HUES6 (cell line): ENCODE data around the gene DYSF.

ENCODE experiments used
- H3K27ac ChIP-seq: 2 replicates; pipeline ENCODE4 v1.7.0; 2013; ENCODE audit warnings: low read depth, mild to moderate bottlenecking, low read length, inconsistent platforms
- H3K27me3 ChIP-seq: 2 replicates; pipeline ENCODE4 v1.6.1; 2013; ENCODE audit warnings: low read length; ENCODE audit not compliant: control insufficient read depth, insufficient read depth
- H3K36me3 ChIP-seq: 2 replicates; pipeline ENCODE4 v1.6.1; 2013; ENCODE audit warnings: low read length; ENCODE audit not compliant: control insufficient read depth, insufficient read depth
- H3K4me1 ChIP-seq: 2 replicates; pipeline ENCODE4 v1.6.1; 2013; ENCODE audit warnings: low read length; ENCODE audit not compliant: control insufficient read depth, insufficient read depth
- H3K4me3 ChIP-seq: 2 replicates; pipeline ENCODE4 v1.5.1; 2013; ENCODE audit warnings: low read depth, low read length
- H3K9ac ChIP-seq: one replicate; pipeline ENCODE4 v1.6.1; 2013; ENCODE audit warnings: mild to moderate bottlenecking, low read length
- H3K9me3 ChIP-seq: 2 replicates; pipeline ENCODE4 v1.6.1; 2013; ENCODE audit warnings: low read depth, low read length; ENCODE audit not compliant: control insufficient read depth, insufficient read depth

The DYSF gene

DNA sequence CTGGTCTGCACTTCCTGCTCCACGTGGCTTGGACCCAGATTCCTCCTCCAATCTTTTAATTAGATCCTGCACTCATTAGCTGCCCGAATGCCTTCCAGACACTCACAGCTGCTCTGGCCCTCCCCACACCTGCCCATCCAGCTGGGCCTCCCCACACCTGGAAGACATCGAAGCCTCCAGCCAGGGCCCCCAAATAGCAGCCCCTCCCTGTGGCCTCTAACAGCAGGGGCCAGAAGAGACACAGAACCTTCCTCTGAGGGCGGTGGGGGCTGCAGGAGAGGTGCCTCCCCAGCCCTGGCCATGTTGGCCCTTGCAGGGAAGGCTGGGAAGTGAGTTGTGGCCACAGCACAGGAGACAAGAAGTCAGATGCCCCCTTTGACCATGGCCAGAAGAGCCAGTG, 252.8 kb downstream of the DYSF start:
- H3K36me3 ChIP-seq, result no peaks in the 10 kb centered on the region
- H3K4me1 ChIP-seq, result no peaks in the 10 kb centered on the region
- peaks cover 3% of the 10 kb centered on the region; the same call in 1 of the 2 replicates for H3K27me3 ChIP-seq

DNA sequence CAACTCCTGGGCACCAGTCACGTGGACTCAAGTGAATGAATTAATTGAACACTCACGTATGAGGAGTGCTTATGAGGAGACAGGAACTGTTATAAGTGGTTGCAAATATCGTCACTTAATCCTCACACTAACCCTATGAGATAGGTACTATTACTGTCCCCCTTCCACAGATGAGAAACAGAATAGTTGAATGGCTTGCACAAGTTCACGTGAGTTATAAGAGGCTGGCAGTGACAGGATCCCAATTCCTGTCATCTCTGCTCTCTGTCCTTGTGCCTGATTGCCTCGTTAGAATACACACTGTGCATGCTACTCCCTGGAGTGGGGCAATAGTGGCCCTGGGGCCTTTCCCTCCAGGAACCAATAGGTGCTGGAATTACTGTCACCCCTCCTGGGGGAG, 253.5 kb downstream of the DYSF start:
- Histone ChIP-seq H3K9me3 (no peaks in the 10 kb centered on the region), H3K4me3 (no peak overlapping the region), H3K27me3 (peaks cover 3% of the 10 kb centered on the region; the same call in 1 of the 2 replicates), H3K36me3 (no peaks in the 10 kb centered on the region), H3K4me1 (no peaks in the 10 kb centered on the region), H3K27ac (no peak overlapping the region), H3K9ac (no peak overlapping the region)

More for the DNA sequence above, 252.8 kb downstream of the DYSF start:
- no peak overlapping the region for H3K9ac ChIP-seq
- no peak overlapping the region for H3K27ac ChIP-seq
- no peaks in the 10 kb centered on the region for H3K9me3 ChIP-seq
- H3K4me3 ChIP-seq, result no peak overlapping the region

DNA sequence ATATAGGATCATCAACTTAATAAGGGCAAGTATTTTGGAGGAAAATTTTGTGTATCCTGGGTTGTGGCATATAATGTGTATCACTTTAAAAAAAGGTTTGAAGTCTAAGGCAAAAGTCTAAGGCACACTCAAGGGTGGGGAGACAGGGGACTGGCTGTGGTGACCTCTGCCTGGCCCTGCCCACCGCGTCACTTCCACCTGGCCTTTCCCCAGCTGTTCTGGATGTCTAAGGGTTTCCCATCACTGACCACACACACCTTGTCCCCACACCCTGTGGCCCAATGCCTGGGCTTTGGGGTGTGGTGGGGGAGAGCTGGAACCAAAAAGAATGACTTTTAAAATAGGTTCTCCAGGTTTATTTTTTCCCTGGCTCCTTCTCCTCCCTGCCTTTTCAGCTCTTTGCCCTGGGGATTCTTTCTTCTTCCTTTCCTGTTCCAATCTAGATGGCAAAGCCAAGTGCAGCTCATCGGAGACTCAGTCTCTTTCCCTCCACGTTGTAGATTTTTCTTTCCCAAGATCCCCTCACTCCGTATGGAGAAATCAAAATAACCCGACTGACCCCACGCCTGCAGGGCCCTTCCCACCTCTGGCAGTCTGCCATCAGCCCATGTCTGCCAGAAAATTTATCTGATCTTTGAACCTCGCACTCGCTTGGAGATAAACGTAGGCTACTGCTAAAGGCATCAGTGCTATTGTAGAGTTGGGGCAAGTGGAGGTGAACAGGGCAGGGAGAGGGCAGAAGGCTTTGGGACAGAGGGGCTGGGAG, 257.2 kb downstream of the DYSF start:
- H3K27ac ChIP-seq, result no peak overlapping the region
- H3K36me3 ChIP-seq, result no peaks in the 10 kb centered on the region
- no peaks in the 10 kb centered on the region for H3K9me3 ChIP-seq
- no peaks in the 10 kb centered on the region; the same call in 1 of the 2 replicates for H3K27me3 ChIP-seq
- no peak overlapping the region for H3K9ac ChIP-seq
- H3K4me1 ChIP-seq, result no peaks in the 10 kb centered on the region
- no peak overlapping the region for H3K4me3 ChIP-seq

DNA sequence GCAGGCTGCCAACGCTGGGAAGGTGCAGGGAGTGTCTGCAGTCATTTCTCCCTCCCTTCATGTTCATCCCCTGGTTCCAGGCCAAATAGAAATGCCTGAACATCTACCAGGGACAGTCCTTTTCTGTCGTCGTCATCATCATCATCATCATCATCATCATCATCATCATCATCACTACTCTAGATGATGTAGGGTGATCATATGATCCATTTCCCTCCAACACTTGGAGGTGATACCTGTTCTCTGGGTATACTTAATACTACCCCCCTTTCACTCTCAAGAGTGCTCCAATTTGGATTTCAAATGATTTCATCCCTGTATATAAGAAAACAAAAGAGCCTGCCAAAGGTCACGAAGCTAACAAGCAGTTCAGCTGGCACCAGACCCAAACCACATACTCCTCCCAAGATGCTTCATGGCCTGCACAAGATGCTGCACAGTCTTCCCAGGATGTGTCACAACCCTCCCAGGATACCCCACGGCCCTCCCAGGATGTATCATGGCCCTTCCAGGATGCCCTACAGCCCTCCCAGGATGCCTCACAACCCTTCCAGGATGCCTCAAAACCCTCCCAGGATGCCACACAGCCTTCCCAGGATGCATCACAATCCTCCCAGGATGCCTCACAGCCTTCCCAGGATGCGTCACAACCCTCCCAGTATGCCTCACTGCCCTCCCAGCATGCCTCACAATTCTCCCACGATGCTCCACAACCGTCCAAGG, 257.9 kb downstream of the DYSF start:
- Histone ChIP-seq H3K27me3 (no peaks in the 10 kb centered on the region; the same call in 1 of the 2 replicates), H3K4me3 (no peak overlapping the region), H3K9ac (no peak overlapping the region), H3K9me3 (no peaks in the 10 kb centered on the region), H3K4me1 (no peaks in the 10 kb centered on the region), H3K27ac (no peak overlapping the region), H3K36me3 (no peaks in the 10 kb centered on the region)

DNA sequence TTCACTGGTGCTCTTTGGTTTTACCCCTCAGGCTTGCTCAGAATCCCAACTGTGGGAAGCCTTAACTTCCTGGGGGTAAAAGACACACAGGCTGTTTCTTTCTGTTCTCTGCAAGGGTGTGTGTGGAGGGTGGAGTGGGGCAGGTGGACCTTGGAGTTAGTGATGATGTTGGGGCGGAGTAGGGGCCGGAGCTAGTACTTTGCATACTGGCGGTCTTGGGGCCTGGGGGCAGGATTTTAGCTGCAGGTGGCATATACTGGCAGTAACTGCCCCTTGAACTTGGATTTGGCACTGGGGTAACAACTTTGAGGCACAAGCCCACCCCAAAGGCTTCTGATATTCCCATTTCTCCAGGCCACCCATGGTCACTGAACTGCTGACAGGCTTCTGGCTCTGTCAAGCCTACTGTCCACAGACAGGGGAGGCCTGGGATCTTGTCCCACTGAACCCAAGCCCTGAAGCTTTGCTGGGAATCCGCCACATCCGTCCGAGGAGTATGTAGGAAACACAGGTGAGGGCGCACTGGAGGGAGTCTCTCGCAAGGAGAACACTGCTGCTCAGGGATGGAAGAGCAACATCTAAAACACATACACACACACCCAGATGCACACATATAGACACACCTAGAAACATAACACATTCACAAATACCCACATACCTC, 258.9 kb downstream of the DYSF start:
- H3K27ac ChIP-seq, result no peak overlapping the region
- H3K9ac ChIP-seq, result no peak overlapping the region
- H3K27me3 ChIP-seq, result no peaks in the 10 kb centered on the region
- no peaks in the 10 kb centered on the region for H3K36me3 ChIP-seq
- H3K9me3 ChIP-seq, result no peaks in the 10 kb centered on the region
- H3K4me3 ChIP-seq, result no peak overlapping the region
- H3K4me1 ChIP-seq, result no peaks in the 10 kb centered on the region

DNA sequence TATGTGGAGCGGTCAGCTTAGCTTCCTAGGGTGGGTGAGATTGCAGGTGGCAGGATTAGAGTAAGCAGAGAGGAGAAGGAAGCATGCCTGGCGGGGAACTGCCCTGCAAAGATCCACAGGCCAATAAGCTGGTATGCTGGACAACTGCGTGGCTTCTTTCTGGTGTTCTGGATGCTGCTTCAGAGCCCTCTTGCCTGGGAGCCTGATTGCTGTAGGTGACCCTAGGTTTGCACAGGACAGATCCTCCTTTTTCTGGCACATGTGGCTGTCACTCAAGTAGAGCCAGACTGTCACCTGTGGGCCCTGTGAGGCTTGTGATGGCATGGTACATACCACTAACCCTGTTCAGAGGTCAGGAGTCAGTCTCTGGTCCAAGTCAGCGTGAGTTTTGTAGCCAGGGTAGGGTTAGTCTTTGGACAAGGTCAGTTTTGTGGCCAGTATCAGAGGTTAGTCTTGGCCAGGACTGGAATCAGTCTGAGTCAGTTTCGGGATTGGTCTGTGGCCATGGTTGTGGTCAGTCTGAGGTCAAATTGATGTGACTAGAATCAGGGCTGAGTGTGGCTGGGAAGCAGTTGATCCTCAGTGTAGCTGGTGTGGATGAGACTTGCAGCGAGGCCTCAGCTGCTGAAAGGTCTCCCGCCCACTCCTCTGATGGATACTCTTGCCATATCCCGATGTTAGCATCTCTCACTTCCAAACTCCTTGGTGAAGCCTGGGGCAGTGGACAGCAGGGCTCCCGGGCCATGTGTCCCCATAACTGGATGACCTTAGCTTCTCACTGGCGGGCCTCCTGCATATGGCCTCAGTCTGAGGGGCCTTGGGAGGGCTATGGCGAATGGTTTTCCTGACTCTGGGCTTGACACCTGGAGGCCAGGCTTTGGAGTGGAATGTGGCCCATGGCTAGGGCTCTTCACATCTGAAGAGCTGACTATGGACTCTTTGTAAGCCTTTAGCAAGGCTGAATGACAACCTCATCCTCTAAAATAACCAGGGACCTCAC, 260.5 kb downstream of the DYSF start:
- Histone ChIP-seq H3K27ac (no peak overlapping the region), H3K9me3 (no peaks in the 10 kb centered on the region), H3K4me3 (no peak overlapping the region), H3K27me3 (no peaks in the 10 kb centered on the region), H3K4me1 (no peaks in the 10 kb centered on the region), H3K36me3 (no peaks in the 10 kb centered on the region), H3K9ac (no peak overlapping the region)

DNA sequence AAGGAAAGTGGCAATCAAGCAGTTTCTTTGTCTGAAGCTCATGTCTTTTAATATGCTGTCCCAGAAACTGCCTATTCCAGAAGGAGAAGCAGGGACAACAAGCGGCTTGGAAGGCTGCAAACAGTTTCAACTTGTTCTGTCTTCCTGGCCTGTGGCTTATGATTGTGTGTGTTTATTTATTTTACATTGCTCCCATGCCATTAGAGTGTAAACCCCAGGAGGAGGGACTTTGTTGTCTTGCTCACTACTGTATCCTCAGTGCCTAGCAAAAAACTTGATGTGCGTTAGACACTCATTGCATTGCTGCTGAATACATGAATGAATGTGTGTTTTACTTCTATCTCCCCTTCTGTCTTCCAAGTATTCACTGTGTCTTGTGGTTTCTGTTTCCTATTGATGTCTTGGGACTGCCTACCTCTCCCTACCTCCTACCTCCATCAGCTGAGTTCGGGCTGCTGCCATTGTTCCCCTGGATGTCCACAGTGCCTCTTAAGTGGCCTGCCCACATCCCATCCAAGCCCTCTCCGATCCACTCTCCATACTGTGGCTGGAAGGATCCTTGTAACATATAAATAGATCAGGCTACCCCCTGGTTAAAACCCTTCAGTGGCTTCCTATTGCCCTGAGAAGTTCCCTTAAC, 261.4 kb downstream of the DYSF start:
- Histone ChIP-seq H3K9ac (no peak overlapping the region), H3K27ac (no peak overlapping the region), H3K9me3 (no peaks in the 10 kb centered on the region), H3K36me3 (no peaks in the 10 kb centered on the region), H3K4me1 (no peaks in the 10 kb centered on the region), H3K4me3 (no peak overlapping the region), H3K27me3 (no peaks in the 10 kb centered on the region)

DNA sequence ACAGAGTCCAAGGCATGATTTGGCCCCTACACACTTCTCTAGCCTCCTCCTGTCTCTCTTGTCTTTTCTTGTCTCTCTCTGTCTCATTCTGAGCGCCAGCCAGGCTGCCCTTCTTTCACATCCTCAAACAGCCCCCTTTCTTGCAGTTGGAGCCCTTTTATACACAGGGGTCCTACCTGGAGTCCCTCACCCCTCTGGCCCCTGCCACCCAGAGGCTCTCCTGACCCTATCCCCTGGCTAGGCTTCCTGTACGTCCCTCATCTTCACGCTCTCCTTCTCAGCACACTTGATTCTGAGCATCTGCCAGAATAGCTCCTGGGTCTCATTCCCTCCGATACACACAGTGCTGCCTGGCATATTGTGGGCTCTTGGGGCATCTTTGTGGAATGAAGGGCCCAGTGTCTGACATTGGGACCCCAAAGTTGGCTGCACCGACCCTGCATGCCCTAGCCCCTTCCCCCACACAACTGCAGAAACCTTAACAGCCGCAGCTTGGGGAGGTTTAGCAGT, 261.9 kb downstream of the DYSF start:
- Histone ChIP-seq H3K4me3 (no peak overlapping the region), H3K4me1 (no peaks in the 10 kb centered on the region), H3K9ac (no peak overlapping the region)

DNA sequence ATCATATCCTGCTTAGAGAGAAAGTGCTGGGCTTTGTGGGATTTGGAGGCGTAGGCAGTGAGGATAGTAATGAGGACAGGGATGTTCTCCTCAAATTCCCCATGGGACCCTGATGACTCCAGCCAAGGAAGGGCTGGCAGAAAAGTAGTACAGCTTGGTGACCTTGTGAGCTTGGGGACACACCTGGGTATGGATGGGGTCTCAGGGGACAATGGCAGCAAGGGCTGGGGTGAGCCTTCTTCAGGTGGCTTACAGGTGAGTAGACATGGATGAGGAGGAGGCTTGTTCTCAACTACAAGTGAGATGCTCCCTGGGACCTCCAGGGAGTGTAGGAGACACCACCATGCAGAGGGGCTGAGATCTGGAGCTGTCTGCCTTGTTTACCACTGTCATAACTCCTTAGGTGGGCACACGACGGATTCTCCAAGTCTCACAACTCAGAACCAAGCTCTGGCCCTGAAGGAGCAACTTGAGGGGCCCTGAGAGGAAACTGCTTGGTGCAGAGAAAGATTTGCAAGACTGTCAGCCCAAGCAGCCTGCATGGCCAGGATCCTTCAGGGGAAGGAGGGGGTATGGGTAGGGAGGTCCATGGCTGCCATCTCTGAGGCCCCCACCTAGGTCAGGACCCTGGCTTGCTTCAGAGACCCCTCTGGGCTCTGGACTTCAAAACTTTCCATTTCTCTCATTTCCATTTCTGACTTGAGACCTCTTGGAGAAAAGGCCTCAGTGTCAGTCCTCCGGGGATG, 262.8 kb downstream of the DYSF start:
- Histone ChIP-seq H3K27ac (no peak overlapping the region), H3K9ac (no peak overlapping the region), H3K4me1 (no peaks in the 10 kb centered on the region), H3K27me3 (no peaks in the 10 kb centered on the region), H3K4me3 (no peak overlapping the region), H3K36me3 (no peaks in the 10 kb centered on the region), H3K9me3 (no peaks in the 10 kb centered on the region)

More for the DNA sequence above, 261.9 kb downstream of the DYSF start:
- no peaks in the 10 kb centered on the region for H3K27me3 ChIP-seq
- H3K9me3 ChIP-seq, result no peaks in the 10 kb centered on the region
- H3K27ac ChIP-seq, result no peak overlapping the region
- no peaks in the 10 kb centered on the region for H3K36me3 ChIP-seq
